A549 (cell line): ENCODE results near the gene TPCN2. TPM values are rescaled to one million over a fixed set of nuclear protein-coding genes. Genes with fewer than 3 reads are reported as not detected.

Source experiments
- ATAC-seq, 2 experiments: fragments of 200-7000 bp in 1 of 2; fragments of >200 bp in 1 of 2; cut with Nextera tagmentation in 1 of 2; cut with Tn5 transposase in 1 of 2; 3 replicates each; pipeline versions ENCODE4 v1.8.0 to v1.9.1; 2018 to 2020; ENCODE audit warnings: mild to moderate bottlenecking in 1 of 2, moderate library complexity in 1 of 2
- CTCF ChIA-PET: fragments of 300-600 bp; sonication (Branson Sonifier 250); formaldehyde crosslinking; extraction: SDS; loops from one replicate; lab custom pipeline; 2021; ENCODE audit warnings: antibody characterized with exemption, inconsistent platforms; lab: Yijun Ruan, JAX
- POLR2A ChIA-PET: fragments of 350-600 bp; formaldehyde crosslinking; extraction: SDS; loops from one replicate; lab custom pipeline; 2021; ENCODE audit warnings: antibody characterized with exemption, inconsistent platforms; lab: Yijun Ruan, JAX
- DNase-seq, 2 experiments: peaks; one replicate each; pipeline versions ENCODE4 v3.0.0 to v3.0.0-alpha.2; 2011 to 2016; ENCODE audit warnings: low read depth in 1 of 2, low spot score in 1 of 2
- FAIRE-seq: peaks from 2 replicates; lab custom pipeline; 2011; peaks lifted over from hg19 to GRCh38; lab: Jason Lieb, UNC
- H3K27ac ChIP-seq, 2 experiments: fragments of >200 bp; sonication (Bioruptor Twin); formaldehyde crosslinking; 3 replicates each; pipeline ENCODE4 v1.5.1; 2016 to 2017
- H3K4me1 ChIP-seq: fragments of >200 bp; sonication (Bioruptor Twin); formaldehyde crosslinking; 3 replicates; pipeline ENCODE4 v1.6.1; 2016
- H3K4me2 ChIP-seq: fragments of >200 bp; sonication (Bioruptor Twin); formaldehyde crosslinking; 3 replicates; pipeline ENCODE4 v1.6.1; 2016
- H3K4me3 ChIP-seq: fragments of >200 bp; sonication (Bioruptor Twin); formaldehyde crosslinking; 3 replicates; pipeline ENCODE4 v1.5.1; 2016
- H3K9me3 ChIP-seq: fragments of >200 bp; sonication (Bioruptor Twin); formaldehyde crosslinking; 3 replicates; pipeline ENCODE4 v1.6.1; 2016
- CHD2 ChIP-seq: fragments of 150-350 bp; IDR thresholded peaks from 2 replicates; pipeline ENCODE4 v1.6.1; 2014; ENCODE audit warnings: low read length; ENCODE audit not compliant: partially characterized antibody
- CHD4 ChIP-seq: fragments of 200-600 bp; sonication (generic); IDR thresholded peaks from 2 replicates; pipeline ENCODE4 v1.6.1; 2016; ENCODE audit warnings: antibody characterized with exemption, mild to moderate bottlenecking, borderline replicate concordance
- ESRRA ChIP-seq: fragments of 150-350 bp; IDR thresholded peaks from 2 replicates; pipeline ENCODE4 v1.6.1; 2014; ENCODE audit warnings: mild to moderate bottlenecking, low read length, borderline replicate concordance
- FOSB ChIP-seq: fragments of 250-450 bp; sonication (Bioruptor Pico); IDR thresholded peaks from 2 replicates; pipeline ENCODE4 v1.5.0; 2020; ENCODE audit warnings: mild to moderate bottlenecking, moderate library complexity
- HEYL ChIP-seq: fragments of 250-450 bp; sonication (Bioruptor Pico); IDR thresholded peaks from 2 replicates; pipeline ENCODE4 v1.8.0; 2021; ENCODE audit warnings: mild to moderate bottlenecking, moderate library complexity
- KDM1A ChIP-seq: fragments of 200-600 bp; sonication (generic); IDR thresholded peaks from 2 replicates; pipeline ENCODE4 v1.6.1; 2016; ENCODE audit warnings: low read depth, mild to moderate bottlenecking
- KDM5A ChIP-seq: fragments of 200-600 bp; sonication (generic); IDR thresholded peaks from 2 replicates; pipeline ENCODE4 v1.6.1; 2016; ENCODE audit warnings: antibody characterized with exemption, mild to moderate bottlenecking
- MAFK ChIP-seq: fragments of 450-650 bp; IDR thresholded peaks from 2 replicates; pipeline ENCODE4 v1.6.1; 2014; ENCODE audit not compliant: partially characterized antibody
- MAZ ChIP-seq: fragments of 150-350 bp; IDR thresholded peaks from 2 replicates; pipeline ENCODE4 v1.6.1; 2014; ENCODE audit warnings: antibody characterized with exemption, low read depth, low read length, borderline replicate concordance
- MYC ChIP-seq: IDR thresholded peaks from 2 replicates; pipeline ENCODE4 v1.6.1; 2012; ENCODE audit warnings: mild to moderate bottlenecking, inconsistent platforms, low read length, improper control_type of control experiment, borderline replicate concordance
- PHF8 ChIP-seq: fragments of 200-600 bp; sonication (generic); IDR thresholded peaks from 2 replicates; pipeline ENCODE4 v1.6.1; 2016; ENCODE audit warnings: low read depth, mild to moderate bottlenecking, antibody characterized with exemption, moderate library complexity, borderline replicate concordance
- POLR2AphosphoS2 ChIP-seq: conservative IDR thresholded peaks from 2 replicates; pipeline ENCODE4 v1.6.1; 2012; ENCODE audit warnings: low read length, improper control_type of control experiment, inconsistent platforms
- RARB ChIP-seq: fragments of 250-450 bp; sonication (Bioruptor Pico); IDR thresholded peaks from 2 replicates; pipeline ENCODE4 v1.8.0; 2021; ENCODE audit warnings: mild to moderate bottlenecking, moderate library complexity
- RCOR1 ChIP-seq: fragments of 150-350 bp; IDR thresholded peaks from 2 replicates; pipeline ENCODE4 v1.6.1; 2014; ENCODE audit warnings: antibody characterized with exemption, low read length, low read depth
- RNF2 ChIP-seq: fragments of 200-600 bp; sonication (generic); IDR thresholded peaks from 2 replicates; pipeline ENCODE4 v1.6.1; 2016; ENCODE audit warnings: low read depth, mild to moderate bottlenecking, antibody characterized with exemption, moderate library complexity, borderline replicate concordance
- SREBF2 ChIP-seq: fragments of 450-650 bp; IDR thresholded peaks from 2 replicates; pipeline ENCODE4 v1.6.1; 2014; ENCODE audit warnings: mild to moderate bottlenecking, moderate library complexity
- WGBS: methylation state at CpG from one replicate; pipeline ENCODE4 v1.1.6; 2017; ENCODE audit errors: missing lambda C conversion rate; 5-methylcytosine and 5-hydroxymethylcytosine counted together
- polyA plus RNA-seq, 4 experiments: library from polyadenylated mRNA; depleted of rRNA in 3 of 4; stranded (reverse); fragments of >200 nt; fragmentation: RNase III in 1 of 4; extraction: RNeasy Plus Mini Kit Qiagen cat#74134 plus additional on column Dnase treatment in 1 of 4; gene quantifications; 2 replicates in 3 of 4; 3 replicates in 1 of 4; pipeline ENCODE4 v1.2.3, GENCODE V29; 2011 to 2017
- TF ChIP-seq, protein P1 (sequence below): IDR thresholded peaks from 2 replicates; pipeline ENCODE4 v1.6.1; 2012; ENCODE audit warnings: low read depth, borderline replicate concordance
- TF ChIP-seq, protein P2 (sequence below): fragments of 200-600 bp; sonication (generic); IDR thresholded peaks from 2 replicates; pipeline ENCODE4 v1.6.1; 2016; ENCODE audit warnings: antibody characterized with exemption, mild to moderate bottlenecking, moderate library complexity
- TF ChIP-seq, protein P3 (sequence below): fragments of 450-650 bp; IDR thresholded peaks from 2 replicates; pipeline ENCODE4 v1.6.1; 2014; ENCODE audit warnings: antibody characterized with exemption
- TF ChIP-seq, protein P4 (sequence below): fragments of 250-450 bp; sonication (Bioruptor Pico); IDR thresholded peaks from 2 replicates; pipeline ENCODE4 v1.5.0; 2021; ENCODE audit warnings: mild to moderate bottlenecking, moderate library complexity, borderline replicate concordance

The TPCN2 gene
- polyA plus RNA-seq, 2 of the 4 experiments (the other 2 are of a cell fraction): 8.1 to 8.8 TPM

DNA sequence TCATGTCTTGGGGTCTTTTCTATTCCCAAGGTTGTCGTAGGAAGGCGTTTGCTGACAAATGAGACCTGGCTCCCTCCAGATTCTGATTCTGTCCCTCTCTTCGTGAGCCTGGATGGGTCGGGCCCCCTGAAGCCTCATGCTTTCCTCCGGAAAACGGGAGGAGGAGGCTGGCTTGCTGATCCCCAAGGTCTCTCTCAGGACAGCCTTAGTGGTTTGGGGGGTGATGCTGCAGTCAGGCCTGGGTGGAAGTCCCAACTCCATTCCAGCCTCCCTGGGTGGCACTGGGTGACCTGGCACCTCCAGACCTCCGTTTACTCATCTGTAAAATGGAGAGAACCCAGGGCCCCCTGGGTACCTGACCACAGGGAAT, 83.6 kb downstream of the TPCN2 start:
- Histone ChIP-seq H3K4me2 (no peak overlapping the region), H3K4me1 (peaks cover 15% of the 10 kb centered on the region), H3K9me3 (peaks cover 28% of the 10 kb centered on the region), H3K27ac (peak overlapping the region; percentile 63 to 75; a peak in 5 of 6 replicates), H3K4me3 (no peak overlapping the region)
- ChIA-PET POLR2A (interaction anchor here (0.6 to 2.2 kb wide), 4 partner anchors 162 to 538 kb away, joined by 3 to 13 read pairs (median 5); partner anchors contain the start of gene MYEOV), CTCF (interaction anchor here (0.6 to 4.2 kb wide), 62 partner anchors 8 to 542 kb away, joined by 3 to 55 read pairs (median 5); partner anchors contain the start of genes CCND1, MYEOV and SMIM38)
- no peak for TF ChIP-seq RCOR1
- TF ChIP-seq PHF8: no peak
- no peak for TF ChIP-seq POLR2AphosphoS2
- TF ChIP-seq MAFK: no peak
- no peak for TF ChIP-seq CHD4
- no peak for TF ChIP-seq KDM5A
- no peak for TF ChIP-seq HEYL (CRISPR knock-in tag)
- no peak for TF ChIP-seq FOSB (CRISPR knock-in tag)
- TF ChIP-seq KDM1A: no peak
- TF ChIP-seq, protein P1, sequence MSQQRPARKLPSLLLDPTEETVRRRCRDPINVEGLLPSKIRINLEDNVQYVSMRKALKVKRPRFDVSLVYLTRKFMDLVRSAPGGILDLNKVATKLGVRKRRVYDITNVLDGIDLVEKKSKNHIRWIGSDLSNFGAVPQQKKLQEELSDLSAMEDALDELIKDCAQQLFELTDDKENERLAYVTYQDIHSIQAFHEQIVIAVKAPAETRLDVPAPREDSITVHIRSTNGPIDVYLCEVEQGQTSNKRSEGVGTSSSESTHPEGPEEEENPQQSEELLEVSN: no peak
- TF ChIP-seq ESRRA: no peak
- no peak for TF ChIP-seq MYC
- TF ChIP-seq CHD2: no peak
- no peak for TF ChIP-seq RNF2
- TF ChIP-seq, protein P2, sequence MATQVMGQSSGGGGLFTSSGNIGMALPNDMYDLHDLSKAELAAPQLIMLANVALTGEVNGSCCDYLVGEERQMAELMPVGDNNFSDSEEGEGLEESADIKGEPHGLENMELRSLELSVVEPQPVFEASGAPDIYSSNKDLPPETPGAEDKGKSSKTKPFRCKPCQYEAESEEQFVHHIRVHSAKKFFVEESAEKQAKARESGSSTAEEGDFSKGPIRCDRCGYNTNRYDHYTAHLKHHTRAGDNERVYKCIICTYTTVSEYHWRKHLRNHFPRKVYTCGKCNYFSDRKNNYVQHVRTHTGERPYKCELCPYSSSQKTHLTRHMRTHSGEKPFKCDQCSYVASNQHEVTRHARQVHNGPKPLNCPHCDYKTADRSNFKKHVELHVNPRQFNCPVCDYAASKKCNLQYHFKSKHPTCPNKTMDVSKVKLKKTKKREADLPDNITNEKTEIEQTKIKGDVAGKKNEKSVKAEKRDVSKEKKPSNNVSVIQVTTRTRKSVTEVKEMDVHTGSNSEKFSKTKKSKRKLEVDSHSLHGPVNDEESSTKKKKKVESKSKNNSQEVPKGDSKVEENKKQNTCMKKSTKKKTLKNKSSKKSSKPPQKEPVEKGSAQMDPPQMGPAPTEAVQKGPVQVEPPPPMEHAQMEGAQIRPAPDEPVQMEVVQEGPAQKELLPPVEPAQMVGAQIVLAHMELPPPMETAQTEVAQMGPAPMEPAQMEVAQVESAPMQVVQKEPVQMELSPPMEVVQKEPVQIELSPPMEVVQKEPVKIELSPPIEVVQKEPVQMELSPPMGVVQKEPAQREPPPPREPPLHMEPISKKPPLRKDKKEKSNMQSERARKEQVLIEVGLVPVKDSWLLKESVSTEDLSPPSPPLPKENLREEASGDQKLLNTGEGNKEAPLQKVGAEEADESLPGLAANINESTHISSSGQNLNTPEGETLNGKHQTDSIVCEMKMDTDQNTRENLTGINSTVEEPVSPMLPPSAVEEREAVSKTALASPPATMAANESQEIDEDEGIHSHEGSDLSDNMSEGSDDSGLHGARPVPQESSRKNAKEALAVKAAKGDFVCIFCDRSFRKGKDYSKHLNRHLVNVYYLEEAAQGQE: no peak
- TF ChIP-seq, protein P3, sequence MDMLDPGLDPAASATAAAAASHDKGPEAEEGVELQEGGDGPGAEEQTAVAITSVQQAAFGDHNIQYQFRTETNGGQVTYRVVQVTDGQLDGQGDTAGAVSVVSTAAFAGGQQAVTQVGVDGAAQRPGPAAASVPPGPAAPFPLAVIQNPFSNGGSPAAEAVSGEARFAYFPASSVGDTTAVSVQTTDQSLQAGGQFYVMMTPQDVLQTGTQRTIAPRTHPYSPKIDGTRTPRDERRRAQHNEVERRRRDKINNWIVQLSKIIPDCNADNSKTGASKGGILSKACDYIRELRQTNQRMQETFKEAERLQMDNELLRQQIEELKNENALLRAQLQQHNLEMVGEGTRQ: no peak
- TF ChIP-seq RARB (CRISPR knock-in tag): no peak
- no peak for TF ChIP-seq MAZ
- TF ChIP-seq, protein P4, sequence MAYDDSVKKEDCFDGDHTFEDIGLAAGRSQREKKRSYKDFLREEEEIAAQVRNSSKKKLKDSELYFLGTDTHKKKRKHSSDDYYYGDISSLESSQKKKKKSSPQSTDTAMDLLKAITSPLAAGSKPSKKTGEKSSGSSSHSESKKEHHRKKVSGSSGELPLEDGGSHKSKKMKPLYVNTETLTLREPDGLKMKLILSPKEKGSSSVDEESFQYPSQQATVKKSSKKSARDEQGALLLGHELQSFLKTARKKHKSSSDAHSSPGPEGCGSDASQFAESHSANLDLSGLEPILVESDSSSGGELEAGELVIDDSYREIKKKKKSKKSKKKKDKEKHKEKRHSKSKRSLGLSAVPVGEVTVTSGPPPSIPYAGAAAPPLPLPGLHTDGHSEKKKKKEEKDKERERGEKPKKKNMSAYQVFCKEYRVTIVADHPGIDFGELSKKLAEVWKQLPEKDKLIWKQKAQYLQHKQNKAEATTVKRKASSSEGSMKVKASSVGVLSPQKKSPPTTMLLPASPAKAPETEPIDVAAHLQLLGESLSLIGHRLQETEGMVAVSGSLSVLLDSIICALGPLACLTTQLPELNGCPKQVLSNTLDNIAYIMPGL (CRISPR knock-in tag): no peak
- TF ChIP-seq SREBF2: no peak
- no peak for FAIRE-seq
- ATAC-seq: no peak
- WGBS: 88% methylated on average over 7 of the region's 7 CpGs
- DNase-seq: no peak
